Stimulated activated CD4-positive, alpha-beta T cell treated with anti-CD3 and anti-CD28 coated beads, Interleukin-1b, Interleukin-23, amount 100 ng/mL, for 24 hours (primary cell): Measurements from ENCODE around the gene NAA16.
A peak's percentile ranks its signal among the peaks of the same experiment; 100 is the strongest.
"Not testable (repeated sequence)": the region's sequence is repeated elsewhere in the genome, so short reads cannot be mapped to it uniquely, and the experiment has no call there.

Source experiments
- DNase-seq, 4 experiments: peaks; one replicate each; pipeline ENCODE4 v3.0.0-alpha.2; 2020; ENCODE audit warnings: low read depth in 4 of 4, low spot score in 1 of 4

Gene NAA16

GRCh38 chr13:41352935-41353840 is 42.1 kb downstream of the NAA16 start:
- DNase-seq, result peak in 2 of 4 experiments; percentile 7 to 16

DNA sequence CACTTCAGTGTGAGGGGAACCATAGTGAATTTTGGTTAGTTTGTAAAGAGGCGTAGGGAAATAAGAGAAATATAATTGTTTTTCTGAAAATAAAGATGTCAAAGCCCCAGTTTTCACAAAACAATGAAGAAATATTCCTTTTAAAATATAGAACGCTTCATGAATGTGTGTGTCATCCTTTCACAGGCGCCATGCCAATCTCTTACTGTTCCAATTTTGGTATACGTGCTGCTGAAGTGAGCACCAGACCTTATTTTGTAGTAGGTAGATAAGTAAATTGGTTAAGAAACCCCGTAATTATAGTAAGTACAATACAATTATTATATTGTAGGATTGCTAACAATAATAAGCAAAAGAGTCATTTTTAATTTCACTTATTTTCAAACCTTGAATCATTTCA is 43.3 kb downstream of the NAA16 start:
- DNase-seq, result no peak

- not testable (repeated sequence) for DNase-seq
Observed at GRCh38 chr13:41356385-41356648, 45.2 kb downstream of the NAA16 start.

- DNase-seq, result peak in 1 of 4 experiments; percentile 7
Observed at GRCh38 chr13:41356786-41357185, 45.7 kb downstream of the NAA16 start.

- no peak for DNase-seq
Observed at GRCh38 chr13:41361491-41361890, 50.4 kb downstream of the NAA16 start.

- no peak for DNase-seq
Observed at GRCh38 chr13:41364043-41364442, 53.0 kb downstream of the NAA16 start.

DNA sequence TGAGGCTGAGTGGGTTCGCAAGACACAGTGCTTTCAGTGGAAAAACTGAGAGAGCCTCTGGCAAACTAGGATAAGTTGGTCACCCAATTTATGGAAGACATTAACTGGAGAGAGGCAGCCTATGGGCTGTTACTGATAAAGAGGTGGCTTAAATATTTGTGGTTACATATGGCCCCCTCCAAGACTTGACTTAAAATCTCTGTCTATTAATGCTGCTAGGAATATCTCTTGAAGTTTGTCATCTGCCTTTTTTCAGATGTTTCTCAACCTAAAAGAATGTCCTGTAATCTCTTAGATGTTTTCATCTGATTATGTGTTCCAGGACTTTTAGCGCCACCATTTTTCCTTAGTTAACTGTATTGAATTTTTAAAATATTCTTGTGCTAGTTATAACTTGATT is 54.6 kb downstream of the NAA16 start:
- no peak for DNase-seq

DNA sequence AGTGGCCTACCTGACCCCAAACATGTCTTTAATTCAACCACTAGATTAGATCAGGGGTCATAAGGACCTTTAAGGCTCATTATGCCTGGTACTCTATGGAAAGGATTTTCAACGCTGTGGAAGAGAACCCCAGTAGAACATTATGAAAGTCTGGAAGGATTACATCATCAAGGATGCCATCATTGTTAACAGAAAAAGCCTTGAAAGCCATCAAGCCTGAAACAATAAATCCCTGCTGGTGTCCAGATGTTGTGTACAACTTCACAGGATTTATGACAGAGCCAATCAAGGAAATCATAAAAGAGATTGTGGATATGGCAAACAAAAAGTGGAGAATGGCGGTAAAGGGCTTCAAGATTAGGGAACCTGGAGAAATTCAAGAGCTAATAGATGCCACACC is 59.7 kb downstream of the NAA16 start:
- DNase-seq, result no peak

DNA sequence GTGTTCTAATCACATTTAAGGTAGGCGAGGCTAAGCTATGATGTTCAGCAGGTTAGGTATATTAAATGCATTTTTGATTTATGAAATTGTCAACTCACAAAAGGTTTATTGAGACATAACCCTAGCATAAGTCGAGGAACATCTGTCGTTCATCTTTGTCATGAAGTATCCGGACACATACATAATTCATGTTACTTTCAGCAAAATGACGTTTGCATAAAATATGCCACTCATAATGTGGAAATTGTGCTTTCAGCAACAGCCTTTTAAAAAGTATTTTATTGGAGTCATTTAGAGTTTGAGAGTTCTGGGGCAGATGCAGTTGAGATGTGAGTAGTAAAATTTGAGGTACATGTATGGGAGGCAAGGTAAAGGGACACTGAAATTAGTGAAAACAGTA is 66.4 kb downstream of the NAA16 start:
- no peak for DNase-seq

GRCh38 chr13:41382431-41382830 is 71.4 kb downstream of the NAA16 start:
- no peak for DNase-seq

DNA sequence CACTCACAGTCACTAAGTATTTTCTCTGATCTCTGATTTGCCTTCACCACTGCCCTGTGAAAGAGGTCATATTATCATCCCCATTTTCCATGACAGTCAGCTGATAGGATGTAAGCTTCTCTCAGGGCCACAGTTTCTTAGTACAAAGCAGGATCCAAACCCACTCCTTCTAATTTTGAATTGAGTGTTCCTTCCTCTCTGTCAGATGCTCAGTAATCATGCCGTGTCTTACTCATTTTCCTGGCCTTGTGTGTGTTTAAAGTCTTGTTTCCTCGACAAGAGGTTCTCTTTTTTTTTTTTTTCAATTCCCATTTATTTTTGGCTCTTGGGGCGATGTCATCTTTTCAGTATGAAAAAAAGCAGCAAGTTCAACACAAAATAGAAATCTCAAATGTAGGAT is 72.3 kb downstream of the NAA16 start:
- DNase-seq, result no peak

DNA sequence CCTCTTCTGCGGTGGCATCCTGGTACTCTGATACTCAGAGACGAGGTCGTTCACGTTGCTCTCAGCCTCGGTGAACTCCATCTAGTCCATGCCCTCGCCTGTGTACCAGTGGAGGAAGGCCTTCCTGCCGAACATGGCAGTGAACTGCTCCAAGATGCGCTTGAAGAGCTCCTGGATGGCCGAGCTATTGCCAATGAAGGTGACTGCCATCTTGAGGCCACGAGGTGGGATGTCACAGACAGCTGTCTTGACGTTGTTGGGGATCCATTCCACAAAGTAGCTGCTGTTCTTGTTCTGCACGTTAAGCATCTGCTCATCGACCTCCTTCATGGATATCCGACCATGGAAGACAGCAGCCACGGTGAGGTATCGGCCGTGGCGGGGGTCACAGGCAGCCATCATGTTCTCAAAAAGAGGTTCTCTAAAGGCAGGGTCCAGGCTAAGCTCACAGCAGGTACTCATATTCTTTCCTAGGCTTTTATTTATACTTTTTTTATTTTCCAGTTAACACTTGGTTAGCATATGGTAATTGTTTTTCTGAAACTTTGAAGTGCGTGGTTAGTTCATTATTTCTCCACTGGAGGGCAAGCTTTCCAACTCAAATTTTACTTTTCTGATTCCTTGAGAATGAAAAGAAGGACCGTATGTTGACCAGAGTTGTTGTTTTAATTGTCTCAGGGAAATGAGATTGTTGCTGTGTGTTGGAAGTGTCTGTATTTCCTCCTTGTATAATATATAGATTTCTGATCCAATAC is 73.9 kb downstream of the NAA16 start:
- DNase-seq, result no peak

GRCh38 chr13:41386211-41386610 is 75.1 kb downstream of the NAA16 start:
- DNase-seq, result no peak

DNA sequence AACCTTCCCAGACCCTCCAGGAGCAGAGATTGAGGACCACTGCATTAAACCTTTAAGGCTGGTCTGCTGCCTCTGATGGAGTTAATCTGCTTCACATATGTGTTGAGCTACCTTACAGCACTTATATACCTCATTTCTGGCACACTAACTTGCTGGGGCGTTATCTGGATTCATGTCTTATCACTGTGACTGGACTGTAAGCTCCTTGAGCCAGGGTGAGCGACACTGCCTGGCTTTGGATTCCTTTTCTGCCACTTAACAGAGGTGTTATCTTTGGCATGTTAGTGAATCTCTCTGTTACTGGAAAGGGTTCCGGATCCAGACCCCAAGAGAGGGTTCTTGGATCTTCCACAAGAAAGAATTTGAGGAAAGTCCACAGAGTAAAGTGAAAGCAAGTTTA is 76.5 kb downstream of the NAA16 start:
- no peak for DNase-seq

DNA sequence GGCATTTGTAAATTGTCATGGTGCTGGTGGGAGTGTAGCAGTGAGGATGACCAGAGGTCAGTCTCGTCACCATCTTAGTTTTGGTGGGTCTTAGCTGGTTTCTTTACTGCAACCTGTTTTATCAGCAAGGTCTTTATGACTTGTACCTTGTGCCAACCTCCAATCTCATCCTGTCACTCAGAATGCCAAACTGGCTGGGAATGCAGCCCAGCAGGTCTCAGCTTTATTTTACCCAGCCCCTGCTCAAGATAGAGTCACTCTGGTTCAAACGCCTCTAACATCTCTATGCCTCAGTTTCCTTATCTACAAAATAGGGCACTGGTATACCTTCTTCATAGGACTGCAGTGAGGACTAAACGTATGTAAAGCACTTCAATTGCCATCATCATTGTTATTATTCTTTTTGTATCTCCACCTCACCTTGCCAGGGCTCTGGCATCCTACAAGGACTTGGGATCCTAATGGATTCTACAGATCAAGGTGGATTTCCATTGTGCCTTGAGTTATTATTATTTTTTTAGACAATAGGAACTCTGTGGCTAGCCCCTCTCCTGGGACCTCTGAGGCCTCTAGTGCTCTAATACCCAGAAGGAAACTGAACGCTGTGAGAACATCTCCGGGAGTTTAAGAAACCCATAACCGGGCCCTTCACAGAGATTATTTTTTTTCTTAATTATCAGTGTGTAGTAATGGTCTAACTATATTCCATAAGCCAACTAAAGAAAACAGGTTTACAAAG is 77.2 kb downstream of the NAA16 start:
- no peak for DNase-seq

GRCh38 chr13:41389580-41389979 is 78.5 kb downstream of the NAA16 start:
- no peak for DNase-seq

DNA sequence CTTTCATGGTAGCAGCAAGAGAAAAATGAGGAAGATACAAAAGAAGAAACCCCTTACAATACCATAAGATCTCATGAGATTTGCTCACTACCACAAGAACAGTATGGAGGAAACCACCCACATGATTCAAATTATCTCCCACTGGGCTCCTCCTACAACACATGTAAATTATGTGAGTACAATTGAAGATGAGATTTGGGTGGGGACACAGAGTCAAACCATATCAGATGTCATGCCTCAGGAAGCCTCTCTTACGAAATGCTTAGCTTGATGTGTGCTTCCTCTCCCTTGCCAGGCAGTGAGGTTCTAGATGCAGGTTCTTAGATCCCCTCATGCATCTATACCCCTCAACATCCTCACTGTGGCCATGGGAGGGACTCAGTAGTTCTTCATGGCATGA is 83.1 kb downstream of the NAA16 start:
- DNase-seq, result no peak

GRCh38 chr13:41398494-41399170 is 87.6 kb downstream of the NAA16 start:
- no peak for DNase-seq

DNA sequence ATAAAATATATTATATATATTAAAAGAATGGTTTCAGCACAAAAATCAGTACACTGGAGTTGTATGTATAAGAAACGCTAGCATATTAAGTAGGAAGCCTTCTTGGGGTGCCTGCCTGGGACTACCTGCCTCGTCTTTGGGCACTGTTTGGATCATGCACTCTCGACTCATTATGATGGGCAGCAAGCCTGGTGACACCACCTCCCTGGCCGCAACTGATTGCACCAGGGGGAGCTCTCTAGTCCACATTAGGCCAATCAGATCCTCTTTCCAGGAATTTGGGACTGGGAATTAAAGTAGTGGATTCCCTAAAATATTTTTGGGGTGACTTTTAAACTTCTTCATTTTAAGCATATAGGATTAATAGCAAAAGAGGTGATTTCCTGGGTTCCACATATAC is 90.3 kb downstream of the NAA16 start:
- no peak for DNase-seq

DNA sequence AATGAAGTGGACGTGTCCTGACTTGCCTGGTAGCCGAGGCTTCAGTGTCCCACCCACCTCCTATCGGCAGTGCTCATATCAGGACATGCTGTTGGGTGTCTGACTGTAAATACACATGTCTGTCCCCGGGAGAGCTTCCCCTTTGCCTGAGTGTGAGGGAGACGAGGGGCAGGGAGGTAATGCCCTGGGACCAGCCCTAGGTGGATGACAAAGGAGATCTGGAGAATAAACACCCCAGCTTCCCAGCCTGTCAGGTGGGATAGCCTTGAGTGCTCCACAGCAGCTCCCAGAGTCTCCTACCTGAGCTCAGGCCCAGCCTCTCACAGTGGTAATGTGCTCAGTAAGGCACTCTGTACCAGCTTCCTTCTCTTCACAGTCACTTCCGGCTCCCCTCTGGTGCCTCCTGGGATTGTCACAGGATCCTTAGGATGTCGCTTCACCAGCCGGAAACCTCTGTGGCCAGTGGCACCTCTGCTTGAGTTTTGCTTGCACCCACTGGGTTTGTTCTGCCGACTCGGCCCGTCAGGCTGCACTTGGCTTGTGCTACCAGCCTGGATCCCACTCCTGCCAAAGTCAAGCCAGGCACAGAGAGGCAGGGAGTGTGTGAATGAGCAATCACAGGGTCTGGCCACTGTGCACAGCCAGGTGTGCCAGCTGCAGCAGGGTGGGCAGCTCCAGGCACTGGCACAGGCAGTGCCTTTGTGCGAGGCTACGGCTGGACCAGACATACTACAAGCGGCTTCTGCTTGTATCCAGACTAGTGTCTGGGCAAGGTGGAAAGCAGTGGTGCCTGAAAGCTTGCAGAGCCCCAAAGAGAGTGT is 91.8 kb downstream of the NAA16 start:
- no peak for DNase-seq

GRCh38 chr13:41403983-41404382 is 92.9 kb downstream of the NAA16 start:
- no peak for DNase-seq
